K562 (cell line): ENCODE results near the gene AKAP10. TPM values are rescaled to one million over a fixed set of nuclear protein-coding genes. Genes with fewer than 3 reads are reported as not detected.
A peak's percentile ranks its signal among the peaks of the same experiment; 100 is the strongest.

Experiments
- ATAC-seq: fragments of 200-7000 bp; cut with Tn5 transposase; 3 replicates; pipeline ENCODE4 v1.9.1; 2020; ENCODE audit warnings: moderate library complexity
- BruUV-seq: library from RNA; stranded (reverse); fragments of 400-500 nt; replicated peaks from 2 replicates; lab custom pipeline; 2021; lab: Mats Ljungman, UMichigan
- CTCF ChIA-PET: fragments of 300-600 bp; formaldehyde crosslinking; extraction: SDS; loops from one replicate; lab custom pipeline; 2021; ENCODE audit warnings: low intra/inter-chr PET ratio; lab: Yijun Ruan, JAX
- POLR2A ChIA-PET: fragments of 300-600, 350-650 bp; sonication (Branson Sonifier 250); formaldehyde crosslinking; extraction: SDS; loops from one replicate; lab custom pipeline; 2021; ENCODE audit warnings: antibody characterized with exemption, inconsistent platforms; lab: Yijun Ruan, JAX
- DNase-seq, 4 experiments: peaks; one replicate each; pipeline versions ENCODE4 v3.0.0 to v3.0.0-alpha.2; 2011 to 2018; ENCODE audit warnings: low spot score in 3 of 4, mixed read lengths in 3 of 4; ENCODE audit errors: extremely low read depth in 1 of 4
- FAIRE-seq: peaks from 2 replicates; lab custom pipeline; 2011; peaks lifted over from hg19 to GRCh38; lab: Jason Lieb, UNC
- H2AFZ ChIP-seq: 2 replicates; pipeline ENCODE4 v1.6.0; 2011; ENCODE audit warnings: low read depth, low read length, control low read depth, inconsistent platforms
- H3K27ac ChIP-seq: fragments of 200-600 bp; 3 replicates; pipeline ENCODE4 v1.8.0; 2011; ENCODE audit warnings: low read depth, mild to moderate bottlenecking, control low read depth, inconsistent platforms, low read length, moderate library complexity, mixed read lengths; ENCODE audit errors: extremely low read depth
- H3K27me3 ChIP-seq, 2 experiments: fragments of 300-600 bp in 1 of 2; 2 replicates in 1 of 2; 3 replicates in 1 of 2; pipeline versions ENCODE4 v1.6.0 to v1.8.0; 2011; ENCODE audit warnings: inconsistent platforms in 2 of 2, low read length in 2 of 2, mild to moderate bottlenecking in 1 of 2, mixed read lengths in 1 of 2, moderate library complexity in 1 of 2; ENCODE audit not compliant: control insufficient read depth in 2 of 2, insufficient read depth in 2 of 2
- H3K36me3 ChIP-seq: fragments of 300-600 bp; 3 replicates; pipeline ENCODE4 v1.8.0; 2011; ENCODE audit warnings: mild to moderate bottlenecking, low read length, inconsistent platforms; ENCODE audit not compliant: control insufficient read depth, insufficient read depth
- H3K4me1 ChIP-seq, 2 experiments: fragments of 200-600 bp in 1 of 2; replicated peaks in 1 of 2; 2 replicates in 1 of 2; 3 replicates in 1 of 2; pipeline versions ENCODE4 v1.5.1 to v1.8.0; 2011; ENCODE audit warnings: inconsistent platforms in 2 of 2, low read length in 2 of 2, mild to moderate bottlenecking in 1 of 2, mixed read lengths in 1 of 2, moderate library complexity in 1 of 2; ENCODE audit not compliant: control insufficient read depth in 2 of 2, insufficient read depth in 2 of 2
- H3K4me2 ChIP-seq: 2 replicates; pipeline ENCODE4 v1.6.1; 2011; ENCODE audit warnings: low read length, control low read depth, inconsistent platforms, mixed read lengths; ENCODE audit not compliant: insufficient read depth
- H3K4me3 ChIP-seq: fragments of 200-600 bp; sonication (generic), shearing (Covaris generic); 2 replicates; pipeline ENCODE4 v1.5.1; 2016; ENCODE audit warnings: control low read depth, inconsistent platforms
- H3K79me2 ChIP-seq: fragments of 200-600 bp; 3 replicates; pipeline ENCODE4 v1.8.0; 2011; ENCODE audit warnings: low read length, inconsistent platforms; ENCODE audit not compliant: control insufficient read depth, insufficient read depth
- H3K9ac ChIP-seq, 2 experiments: 2 replicates each; pipeline versions ENCODE4 v1.6.0 to v1.6.1; 2011; ENCODE audit warnings: low read depth in 2 of 2, low read length in 2 of 2, control low read depth in 1 of 2, inconsistent platforms in 1 of 2, mild to moderate bottlenecking in 1 of 2, mixed read lengths in 1 of 2; ENCODE audit not compliant: insufficient read depth in 1 of 2
- H3K9me1 ChIP-seq: one replicate; pipeline ENCODE4 v1.6.0; 2011; ENCODE audit warnings: inconsistent platforms, mild to moderate bottlenecking, low read length, moderate library complexity; ENCODE audit not compliant: control insufficient read depth, insufficient read depth
- H3K9me3 ChIP-seq: replicated peaks from 2 replicates; pipeline ENCODE4 v1.5.1; 2011; ENCODE audit warnings: low read depth, low read length, inconsistent platforms; ENCODE audit not compliant: control insufficient read depth, insufficient read depth
- H4K20me1 ChIP-seq: replicated peaks from 2 replicates; pipeline ENCODE4 v1.6.1; 2011; ENCODE audit warnings: low read length, inconsistent platforms, mixed read lengths; ENCODE audit not compliant: control insufficient read depth, insufficient read depth
- CBFA2T2 ChIP-seq: fragments of 450-650 bp; conservative IDR thresholded peaks from 2 replicates; pipeline ENCODE4 v1.6.1; 2017; ENCODE audit warnings: mild to moderate bottlenecking
- CEBPB ChIP-seq: fragments of 450-650 bp; IDR thresholded peaks from 2 replicates; pipeline ENCODE4 v1.6.1; 2016; ENCODE audit warnings: missing genetic modification characterization, missing compliant biosample characterization
- MLLT1 ChIP-seq, 2 experiments: fragments of 450-650 bp; IDR thresholded peaks; 2 replicates each; pipeline ENCODE4 v1.6.1; 2016
- SREBF1 ChIP-seq: fragments of 150-350 bp; IDR thresholded peaks from 2 replicates; pipeline ENCODE4 v1.6.1; 2014; ENCODE audit warnings: antibody characterized with exemption, low read depth, low read length, borderline replicate concordance
- ZNF551 ChIP-seq: fragments of 250-450 bp; sonication (Bioruptor Pico); IDR thresholded peaks from 2 replicates; pipeline ENCODE4 v1.5.0; 2021; ENCODE audit warnings: mild to moderate bottlenecking, moderate library complexity
- WGBS: fragments of 100-300 bp; shearing (Covaris generic); methylation state at CpG from one replicate; pipeline ENCODE4 v1.1.6; 2016; ENCODE audit warnings: low coverage, mixed read lengths; ENCODE audit not compliant: insufficient coverage; ENCODE audit errors: missing lambda C conversion rate; 5-methylcytosine and 5-hydroxymethylcytosine counted together
- in situ Hi-C: fragments of 300-500 bp; cut with MboI; formaldehyde crosslinking; loops from 4 replicates; pipeline ENCODE4 v1.15.0; 2018; ENCODE audit warnings: inconsistent platforms, mixed read lengths
- intact Hi-C: fragments of 100-400 bp; cut with micrococcal nuclease; formaldehyde crosslinking; loops from 2 replicates; pipeline ENCODE4 v1.14.2; 2022
- polyA plus RNA-seq, 8 experiments: library from polyadenylated mRNA; depleted of rRNA in 4 of 8; stranded (reverse) in 5 of 8; unstranded in 3 of 8; fragments of >200 nt; fragmentation: Nextera tagmentation in 2 of 8; fragmentation: Illumina TruSeq in 1 of 8; extraction: Ambion mirVana in 2 of 8; extraction: Trizol in 1 of 8; gene quantifications; 2 replicates each; pipeline versions ENCODE4 v1.2.1 to v1.2.3, GENCODE V29; 2011 to 2014; ENCODE audit warnings: inconsistent platforms in 1 of 8, missing spikeins in 1 of 8
- total RNA-seq, 7 experiments: library from RNA; depleted of rRNA in 6 of 7; stranded (reverse); fragments of >200 nt in 6 of 7; fragmentation: Illumina TruSeq in 2 of 7; extraction: Trizol in 2 of 7; gene quantifications; 2 replicates each; pipeline versions ENCODE4 v1.2.1 to v1.2.3, GENCODE V29; 2011 to 2021; ENCODE audit warnings: low replicate concordance in 1 of 7

Gene AKAP10
- total and polyA plus RNA-seq, 9 of the 15 experiments (the other 6 are each of a cell fraction or from before 2014, with no cell fraction given): 4.0 to 20.3 (median 8.2) TPM

GRCh38 chr17:19937522-19937921 is 40.1 kb downstream of the AKAP10 start:
- TF ChIP-seq CBFA2T2 (no peak), CEBPB (tag) (peak; percentile 50; the same call in 1 of the 2 replicates)
- in situ Hi-C loops: no loop called here
- Histone ChIP-seq H2AFZ (no peak overlapping the region), H3K4me1 (no peaks in the 10 kb centered on the region), H3K27ac (no peak overlapping the region), H3K4me2 (no peak overlapping the region), H3K36me3 (peaks cover 72% of the 10 kb centered on the region), H3K9ac (no peak overlapping the region), H3K79me2 (peaks cover 5% of the 10 kb centered on the region; the same call in 2 of the 3 replicates), H3K9me1 (no peaks in the 10 kb centered on the region), H3K27me3 (no peaks in the 10 kb centered on the region), H4K20me1 (no peaks in the 10 kb centered on the region), H3K4me3 (no peak overlapping the region), H3K9me3 (no peaks in the 10 kb centered on the region)
- CTCF ChIA-PET: no interaction called here
- ATAC-seq (no peak), DNase-seq (no peak), FAIRE-seq (no peak)
- POLR2A ChIA-PET: no interaction called here
- 85% methylated on average over 2 of the region's 2 CpGs for WGBS
- BruUV-seq: no TSS peak
- intact Hi-C loops: no loop called here

GRCh38 chr17:19935169-19935568 is 42.5 kb downstream of the AKAP10 start:
- Histone ChIP-seq H3K9ac (no peak overlapping the region), H4K20me1 (no peaks in the 10 kb centered on the region), H3K4me1 (no peaks in the 10 kb centered on the region), H3K9me3 (no peaks in the 10 kb centered on the region), H3K4me3 (no peak overlapping the region), H2AFZ (no peak overlapping the region), H3K4me2 (no peak overlapping the region), H3K79me2 (no peaks in the 10 kb centered on the region), H3K9me1 (no peaks in the 10 kb centered on the region), H3K27me3 (no peaks in the 10 kb centered on the region), H3K27ac (no peak overlapping the region), H3K36me3 (peaks cover 67% of the 10 kb centered on the region)
- DNase-seq: no peak
- intact Hi-C loops (no loop called here), in situ Hi-C loops (no loop called here)
- FAIRE-seq: no peak
- 100% methylated on average over 2 of the region's 2 CpGs for WGBS
- POLR2A ChIA-PET: interaction anchor here (0.9 kb wide), 1 partner anchor 10 kb away, joined by 5 read pairs; no protein-coding TSS in a partner anchor
- no TSS peak for BruUV-seq
- CTCF ChIA-PET: no interaction called here
- TF ChIP-seq MLLT1 (IDR thresholded peaks at IDR 0.05) (no peak), ZNF551 (CRISPR knock-in tag) (no peak), SREBF1 (no peak)
- no peak for ATAC-seq
